ENCODE data around the gene HECW1.

The HECW1 gene

DNA sequence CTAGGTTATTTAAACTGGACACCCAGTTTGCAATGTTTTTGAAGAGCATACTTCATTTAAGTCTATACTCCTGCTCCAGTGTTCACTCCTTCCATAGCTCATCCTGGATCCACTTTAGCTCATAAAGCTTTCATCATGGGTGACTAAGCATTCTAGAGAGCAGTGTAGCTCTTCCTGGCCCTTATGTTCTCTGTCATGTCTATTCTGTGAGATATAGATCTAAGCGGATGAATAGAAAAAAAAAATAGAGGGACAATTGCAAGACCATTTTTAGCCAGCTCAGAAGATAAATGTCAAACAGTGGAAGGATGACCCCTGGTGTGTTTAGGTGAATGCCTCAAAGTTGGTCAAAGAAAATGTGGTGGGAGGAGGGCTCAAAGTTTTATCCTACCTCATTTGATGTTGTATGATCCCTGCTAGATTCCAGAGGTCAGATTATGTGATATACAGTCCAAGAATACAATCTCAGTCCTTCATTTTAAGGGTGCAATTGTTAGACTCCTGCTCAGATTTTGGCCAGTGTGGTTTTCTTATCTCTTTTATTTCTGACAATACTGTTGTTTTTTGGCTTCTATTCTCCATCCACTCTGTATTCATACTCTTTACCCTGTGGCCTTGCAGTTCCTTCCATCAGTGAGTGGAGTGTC lies 7.5 kb upstream of the HECW1 start:
- no peak overlapping the region for H3K27ac Mint-ChIP-seq
- H3K36me3 Mint-ChIP-seq (ENCODE audit: low read depth), result no peaks in the 10 kb centered on the region
- H3K4me3 Mint-ChIP-seq, result no peak overlapping the region
- DNase-seq, result no peak
- peaks cover 45% of the 10 kb centered on the region for H3K27me3 Mint-ChIP-seq
- no peaks in the 10 kb centered on the region for H3K4me1 Mint-ChIP-seq (ENCODE audit: low read depth)
- no peaks in the 10 kb centered on the region for H3K9me3 Mint-ChIP-seq

DNA sequence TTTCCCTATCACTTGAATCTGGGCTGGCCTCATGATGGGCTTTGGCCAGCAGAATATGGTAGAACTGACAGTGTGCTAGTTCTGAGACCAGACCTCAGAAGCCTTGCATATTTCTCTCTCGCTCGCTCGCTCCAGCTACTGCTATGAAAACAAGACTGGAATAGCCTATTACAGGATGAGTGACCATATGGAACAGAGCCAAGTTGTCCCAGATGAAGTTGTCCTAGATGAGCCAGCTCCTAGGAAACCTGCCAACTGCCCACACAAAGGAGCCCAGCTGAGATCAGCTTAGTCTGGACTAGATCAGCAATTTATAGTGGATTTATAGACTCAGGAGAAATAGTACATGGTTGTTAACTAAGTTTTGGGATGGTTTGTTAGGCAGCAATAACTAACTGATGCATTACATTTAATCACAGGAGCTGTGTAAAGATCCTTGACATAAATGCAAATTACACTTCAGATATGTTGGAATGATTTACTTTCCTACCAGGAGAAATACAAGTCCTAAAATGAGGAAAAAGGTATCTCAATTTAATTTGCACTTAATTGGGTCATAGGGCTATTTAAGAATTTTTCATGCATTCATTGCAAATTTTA lies 6.8 kb upstream of the HECW1 start:
- no peaks in the 10 kb centered on the region for H3K4me1 Mint-ChIP-seq (ENCODE audit: low read depth)
- H3K4me3 Mint-ChIP-seq, result no peak overlapping the region
- DNase-seq, result no peak
- H3K27me3 Mint-ChIP-seq, result peaks cover 51% of the 10 kb centered on the region
- no peaks in the 10 kb centered on the region for H3K9me3 Mint-ChIP-seq
- H3K36me3 Mint-ChIP-seq (ENCODE audit: low read depth), result no peaks in the 10 kb centered on the region
- H3K27ac Mint-ChIP-seq, result no peak overlapping the region

DNA sequence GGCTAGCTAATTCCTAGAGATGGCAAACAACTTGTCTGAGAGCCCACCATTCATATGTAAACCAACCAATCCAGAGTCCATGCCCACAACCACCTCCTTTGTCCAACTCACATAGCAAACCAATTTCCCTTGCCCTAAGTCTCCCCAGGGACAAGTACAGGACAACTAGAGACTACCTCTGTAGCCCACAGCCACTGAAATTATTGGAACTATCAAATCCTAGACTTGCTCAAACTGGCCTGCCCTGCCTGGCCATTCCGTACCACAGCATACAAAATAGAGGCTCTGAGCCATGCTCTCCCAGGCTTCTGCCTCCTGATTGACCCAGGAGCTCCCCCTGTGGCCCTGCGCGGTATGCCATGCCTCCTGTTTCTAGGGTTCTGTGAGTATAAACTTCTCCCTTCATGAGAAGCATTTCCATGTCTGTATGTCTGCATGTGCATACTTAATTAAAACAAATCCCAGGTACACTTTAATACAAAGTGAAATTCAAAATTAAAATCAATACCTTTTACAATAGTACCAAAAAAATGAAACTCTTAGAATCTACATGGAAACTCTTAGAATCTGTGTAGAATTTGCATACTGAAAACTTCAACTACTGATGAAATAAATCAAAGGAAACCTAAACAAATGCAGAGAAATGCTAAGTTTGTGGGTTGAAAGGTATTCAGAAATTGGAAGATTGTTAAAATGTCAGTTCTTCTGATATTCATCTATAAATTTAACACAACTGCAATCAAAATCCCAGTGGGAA lies 4.0 kb upstream of the HECW1 start:
- H3K27me3 Mint-ChIP-seq, result peaks cover 67% of the 10 kb centered on the region
- H3K36me3 Mint-ChIP-seq (ENCODE audit: low read depth), result no peaks in the 10 kb centered on the region
- no peaks in the 10 kb centered on the region for H3K4me1 Mint-ChIP-seq (ENCODE audit: low read depth)
- no peak overlapping the region for H3K27ac Mint-ChIP-seq
- no peak overlapping the region for H3K4me3 Mint-ChIP-seq
- no peaks in the 10 kb centered on the region for H3K9me3 Mint-ChIP-seq
- DNase-seq, result peak; percentile 70

DNA sequence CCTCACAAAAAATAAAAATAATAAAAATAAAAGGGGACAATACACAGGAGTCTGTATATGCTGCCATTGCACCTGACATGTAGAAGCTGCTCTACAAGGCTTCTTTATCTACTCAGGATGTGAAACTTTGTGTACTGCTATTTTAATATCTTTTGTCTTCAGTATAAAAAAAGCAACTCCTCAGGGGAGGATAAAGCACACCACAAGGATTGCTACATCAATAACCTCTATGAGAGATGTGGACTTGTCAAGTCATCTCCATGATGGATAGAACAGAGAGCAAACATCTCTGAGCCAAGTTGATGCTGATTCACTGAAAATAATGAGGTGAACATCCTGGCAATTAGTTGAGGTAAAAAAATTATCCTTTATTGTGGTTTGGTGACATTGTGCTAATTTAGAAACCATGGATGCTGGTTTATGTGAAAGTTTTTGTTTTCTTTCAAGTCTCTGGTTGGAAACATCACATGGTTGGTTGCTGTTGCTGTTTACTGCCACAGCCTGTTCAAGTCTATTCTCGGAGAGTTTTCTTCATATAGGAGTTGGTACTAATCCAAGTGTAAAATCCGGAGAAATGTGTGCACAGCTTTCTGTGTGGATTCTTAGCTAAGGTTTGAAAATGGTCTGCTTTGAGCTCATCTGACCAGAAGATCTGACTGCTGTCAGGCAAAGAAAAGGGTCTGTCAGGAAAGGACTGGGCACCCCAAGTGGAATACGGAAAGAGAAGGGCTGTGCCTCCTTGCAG lies 1.5 kb upstream of the HECW1 start:
- Mint-ChIP-seq H3K9me3 (no peaks in the 10 kb centered on the region), H3K4me1 (ENCODE audit: low read depth) (peaks cover 6% of the 10 kb centered on the region), H3K4me3 (no peak overlapping the region), H3K27ac (no peak overlapping the region), H3K36me3 (ENCODE audit: low read depth) (no peaks in the 10 kb centered on the region), H3K27me3 (peaks cover 77% of the 10 kb centered on the region)
- DNase-seq, result no peak

DNA sequence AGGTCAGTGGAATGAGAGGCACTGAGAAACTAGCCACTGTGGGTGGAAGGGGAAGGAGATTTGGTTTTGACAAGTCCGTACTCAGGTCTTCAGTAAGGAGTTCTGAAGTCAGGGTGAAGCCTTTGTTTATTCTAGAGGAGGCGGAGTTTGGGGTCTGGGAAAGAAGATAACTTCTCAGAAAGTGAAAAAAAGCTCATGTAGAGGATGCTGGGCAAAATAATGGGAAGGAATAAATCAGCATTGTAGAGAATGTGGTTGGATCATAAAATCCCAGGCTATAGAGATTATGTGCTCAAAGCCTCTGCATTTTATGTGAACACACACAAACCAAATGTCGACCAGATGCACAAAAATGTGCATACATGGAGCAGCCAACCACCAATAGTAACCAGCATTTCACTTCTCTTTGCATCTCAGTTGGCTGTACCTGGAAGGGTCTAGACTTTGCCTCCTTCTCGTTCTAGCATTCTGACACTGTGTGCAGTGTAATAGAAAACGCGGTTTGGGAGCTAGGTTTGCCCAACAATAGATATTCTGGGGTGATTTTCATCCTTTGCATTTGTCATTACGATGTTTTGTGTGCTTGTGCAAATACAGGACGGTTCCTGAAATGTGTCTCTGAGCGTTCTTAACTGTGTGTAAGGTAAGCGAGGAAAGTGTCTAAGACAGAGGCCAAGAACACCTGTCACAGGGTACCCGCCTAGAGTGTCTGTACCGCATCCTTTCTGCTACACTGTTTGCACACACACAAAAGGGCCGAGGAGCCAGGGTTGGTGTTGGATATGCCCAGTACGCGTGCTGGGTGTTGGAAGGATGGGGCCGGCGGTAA lies 603 bp upstream of the HECW1 start:
- Mint-ChIP-seq H3K36me3 (ENCODE audit: low read depth) (no peaks in the 10 kb centered on the region), H3K9me3 (no peaks in the 10 kb centered on the region), H3K4me1 (ENCODE audit: low read depth) (peaks cover 6% of the 10 kb centered on the region), H3K4me3 (no peak overlapping the region), H3K27me3 (peaks cover 79% of the 10 kb centered on the region), H3K27ac (no peak overlapping the region)
- DNase-seq, result no peak

DNA sequence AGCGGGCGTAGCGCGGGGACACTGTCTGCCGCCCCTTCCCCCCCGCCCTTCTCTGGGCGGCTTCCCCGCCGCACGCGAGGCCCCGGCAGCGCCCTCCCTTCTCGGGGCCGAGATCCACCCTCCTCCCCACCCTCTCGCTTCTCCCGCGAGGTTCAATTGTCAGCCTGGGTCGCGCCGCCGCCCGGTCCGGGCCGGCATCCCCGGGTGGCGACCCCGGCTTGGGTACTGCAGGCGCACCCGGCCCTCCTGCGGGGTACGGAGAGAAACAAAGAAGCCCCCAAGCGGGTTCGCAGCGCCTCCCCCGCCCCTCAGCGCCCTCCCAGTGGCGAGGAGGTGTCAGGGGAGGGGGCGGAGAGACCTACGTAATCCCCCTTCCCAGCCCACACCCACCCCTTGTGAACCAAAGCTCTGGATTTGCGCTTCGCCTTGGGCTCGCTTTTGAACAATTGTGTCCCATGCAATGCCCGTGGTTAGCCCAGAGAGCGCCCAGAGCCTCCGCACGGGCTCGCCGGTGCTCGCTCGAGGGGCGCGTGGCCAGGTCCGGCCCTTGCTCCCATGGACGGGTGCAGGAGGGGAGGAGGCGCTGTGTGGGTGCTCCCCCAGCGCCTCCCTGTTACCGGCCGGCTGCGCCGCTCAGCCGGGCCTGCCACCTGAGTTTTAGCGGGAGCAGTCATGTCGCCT lies 634 bp downstream of the HECW1 start:
- DNase-seq, result no peak
- Mint-ChIP-seq H3K36me3 (ENCODE audit: low read depth) (no peaks in the 10 kb centered on the region), H3K4me3 (no peak overlapping the region), H3K27ac (no peak overlapping the region), H3K27me3 (peaks cover 82% of the 10 kb centered on the region), H3K4me1 (ENCODE audit: low read depth) (peaks cover 6% of the 10 kb centered on the region), H3K9me3 (no peaks in the 10 kb centered on the region)

DNA sequence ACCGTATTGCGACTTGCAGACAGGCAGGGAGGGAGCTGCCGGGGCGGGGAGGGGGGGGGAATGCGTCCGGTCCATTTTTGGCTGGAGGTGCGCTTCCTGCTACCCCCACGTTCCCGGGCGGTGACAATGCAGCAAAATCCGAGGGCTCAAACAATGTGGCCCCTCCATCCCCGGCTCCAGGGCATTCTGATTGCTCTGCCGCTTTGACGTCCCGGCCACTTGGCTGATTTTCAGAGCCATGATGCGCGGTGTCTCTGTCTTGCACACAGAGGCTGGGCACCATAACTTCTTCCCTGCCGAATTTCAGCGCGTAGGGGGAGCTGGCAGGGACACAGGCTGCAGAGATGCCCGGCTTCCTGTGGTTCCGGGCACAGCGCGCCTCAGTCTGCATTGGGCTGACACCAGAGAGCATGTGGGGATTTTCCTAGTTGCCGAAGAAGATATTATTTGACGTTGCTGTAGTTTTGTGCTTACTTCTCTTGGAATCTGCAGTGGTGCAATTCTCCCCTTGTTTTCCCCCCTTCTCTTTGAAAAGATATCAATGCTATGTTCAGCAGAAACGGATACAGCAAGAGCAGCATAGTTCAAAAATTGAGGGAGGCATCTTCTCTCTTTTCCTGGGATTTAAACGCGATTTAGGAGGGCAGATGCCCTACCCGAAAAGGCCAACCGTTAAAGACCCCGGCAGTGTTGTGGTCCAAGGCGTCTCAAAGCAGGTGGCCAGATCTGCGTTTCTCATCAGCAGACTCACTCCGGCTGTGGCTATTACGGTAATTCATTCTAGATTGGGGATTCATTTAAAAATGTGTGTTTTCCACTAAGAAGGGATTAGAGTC lies 1.4 kb downstream of the HECW1 start:
- peak; percentile 29 for DNase-seq
- H3K4me1 Mint-ChIP-seq (ENCODE audit: low read depth), result peaks cover 6% of the 10 kb centered on the region
- H3K27ac Mint-ChIP-seq, result no peak overlapping the region
- no peaks in the 10 kb centered on the region for H3K9me3 Mint-ChIP-seq
- peak overlapping the region; percentile 18 for H3K4me3 Mint-ChIP-seq
- peaks cover 78% of the 10 kb centered on the region for H3K27me3 Mint-ChIP-seq
- H3K36me3 Mint-ChIP-seq (ENCODE audit: low read depth), result no peaks in the 10 kb centered on the region

DNA sequence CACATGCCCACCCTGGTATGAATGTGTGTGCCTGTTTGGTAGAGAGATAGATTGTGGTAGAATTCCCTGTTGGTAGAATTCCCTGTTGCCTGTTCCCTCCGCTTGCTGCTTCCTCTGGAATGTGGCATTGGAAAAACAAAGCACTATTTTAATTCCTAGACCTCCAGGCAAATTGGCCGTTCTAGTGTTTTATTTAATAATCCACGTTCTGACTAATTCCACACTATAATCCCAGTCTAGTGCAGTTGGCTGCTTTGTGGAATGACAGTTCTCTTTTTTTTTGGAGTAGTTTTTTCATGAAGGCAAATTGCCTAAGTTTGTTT lies 2.0 kb downstream of the HECW1 start:
- Mint-ChIP-seq H3K27ac (no peak overlapping the region), H3K4me1 (ENCODE audit: low read depth) (peaks cover 6% of the 10 kb centered on the region), H3K9me3 (no peaks in the 10 kb centered on the region), H3K36me3 (ENCODE audit: low read depth) (no peaks in the 10 kb centered on the region), H3K27me3 (peaks cover 72% of the 10 kb centered on the region), H3K4me3 (no peak overlapping the region)
- DNase-seq, result no peak

DNA sequence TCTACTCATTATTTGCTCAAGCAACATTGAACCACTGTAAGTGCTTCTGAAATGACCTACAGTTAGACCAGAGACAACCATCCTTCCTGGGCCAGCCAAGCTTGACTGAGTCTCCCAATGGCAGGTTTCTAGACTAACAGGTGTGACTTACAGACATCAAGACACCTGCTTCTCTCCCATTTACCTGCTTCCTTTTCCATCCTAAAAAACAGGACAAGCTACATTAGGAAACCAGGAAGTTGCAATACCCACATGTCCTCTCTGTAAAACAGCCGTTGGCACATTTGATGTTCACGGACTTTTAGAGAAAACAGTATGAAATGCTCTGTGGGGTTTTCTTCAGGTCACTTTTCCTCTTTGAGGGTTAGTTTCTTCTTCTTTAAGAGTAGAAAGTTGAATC lies 4.0 kb downstream of the HECW1 start:
- Mint-ChIP-seq H3K4me3 (no peak overlapping the region), H3K4me1 (ENCODE audit: low read depth) (peaks cover 6% of the 10 kb centered on the region), H3K36me3 (ENCODE audit: low read depth) (no peaks in the 10 kb centered on the region), H3K27ac (no peak overlapping the region), H3K9me3 (no peaks in the 10 kb centered on the region), H3K27me3 (peaks cover 57% of the 10 kb centered on the region)
- no peak for DNase-seq

DNA sequence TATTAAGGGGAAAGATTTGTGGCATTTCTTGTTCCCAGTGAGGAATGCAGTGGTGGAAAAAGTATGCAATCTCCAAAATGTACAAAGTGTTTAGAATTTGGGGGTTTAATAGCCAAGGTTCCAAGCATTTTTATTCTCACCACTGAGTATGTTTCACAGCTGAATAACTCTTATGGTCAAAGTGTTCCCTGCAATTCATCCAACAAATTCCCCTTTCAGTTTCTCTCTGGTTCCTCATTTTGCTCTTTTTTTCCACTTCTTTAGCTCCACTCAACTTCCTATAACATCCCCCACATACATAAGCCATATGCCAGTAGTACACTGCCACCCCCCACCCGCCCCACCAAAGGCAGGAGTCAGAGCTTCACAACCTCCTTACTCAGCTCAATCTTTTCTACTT lies 4.6 kb downstream of the HECW1 start:
- no peak overlapping the region for H3K27ac Mint-ChIP-seq
- H3K27me3 Mint-ChIP-seq, result peaks cover 54% of the 10 kb centered on the region
- H3K36me3 Mint-ChIP-seq (ENCODE audit: low read depth), result no peaks in the 10 kb centered on the region
- peaks cover 6% of the 10 kb centered on the region for H3K4me1 Mint-ChIP-seq (ENCODE audit: low read depth)
- H3K9me3 Mint-ChIP-seq, result no peaks in the 10 kb centered on the region
- no peak for DNase-seq
- H3K4me3 Mint-ChIP-seq, result no peak overlapping the region

DNA sequence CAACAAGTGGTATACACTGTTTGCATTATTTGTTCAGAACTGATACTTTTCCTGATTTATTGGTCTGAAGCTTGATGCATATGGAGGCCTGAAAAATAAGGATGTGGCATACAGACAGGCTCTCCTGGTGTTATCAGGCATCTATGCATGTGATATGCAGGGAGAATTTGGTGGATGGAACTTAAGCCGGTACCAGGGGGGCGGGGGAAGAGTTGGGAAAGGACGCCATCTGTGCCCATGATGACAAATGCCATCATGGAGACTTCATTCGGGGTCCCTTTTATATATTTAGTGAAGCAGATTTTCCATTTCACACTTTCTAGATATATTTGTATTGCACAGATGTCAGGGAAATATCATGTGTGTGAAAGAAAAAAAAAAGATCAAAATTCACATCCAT lies 5.4 kb downstream of the HECW1 start:
- no peak overlapping the region for H3K4me3 Mint-ChIP-seq
- H3K27ac Mint-ChIP-seq, result no peak overlapping the region
- H3K36me3 Mint-ChIP-seq (ENCODE audit: low read depth), result no peaks in the 10 kb centered on the region
- H3K27me3 Mint-ChIP-seq, result peaks cover 50% of the 10 kb centered on the region
- peaks cover 6% of the 10 kb centered on the region for H3K4me1 Mint-ChIP-seq (ENCODE audit: low read depth)
- DNase-seq, result no peak
- H3K9me3 Mint-ChIP-seq, result no peaks in the 10 kb centered on the region

DNA sequence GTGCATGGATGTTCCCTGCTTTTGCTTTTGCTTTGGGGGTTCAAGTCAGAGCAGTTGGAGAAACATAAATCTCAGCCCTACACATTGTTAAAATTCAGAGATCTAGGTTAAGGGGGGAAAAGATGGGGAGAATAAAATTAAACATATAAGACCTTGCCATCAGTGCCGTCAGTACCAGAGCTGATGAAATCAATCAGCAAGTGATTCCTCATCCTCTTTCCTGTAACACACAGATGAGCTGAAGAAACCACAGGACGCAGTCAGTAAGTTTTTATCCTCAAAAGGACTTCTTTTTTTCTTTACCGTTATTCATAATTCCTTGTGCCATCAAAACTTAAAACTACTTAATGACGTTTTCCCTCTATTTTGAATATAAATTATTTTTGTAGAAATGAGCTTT lies 5.9 kb downstream of the HECW1 start:
- Mint-ChIP-seq H3K36me3 (ENCODE audit: low read depth) (no peaks in the 10 kb centered on the region), H3K27me3 (peaks cover 53% of the 10 kb centered on the region), H3K4me3 (no peak overlapping the region), H3K27ac (no peak overlapping the region), H3K4me1 (ENCODE audit: low read depth) (peaks cover 6% of the 10 kb centered on the region), H3K9me3 (no peaks in the 10 kb centered on the region)
- DNase-seq, result no peak

DNA sequence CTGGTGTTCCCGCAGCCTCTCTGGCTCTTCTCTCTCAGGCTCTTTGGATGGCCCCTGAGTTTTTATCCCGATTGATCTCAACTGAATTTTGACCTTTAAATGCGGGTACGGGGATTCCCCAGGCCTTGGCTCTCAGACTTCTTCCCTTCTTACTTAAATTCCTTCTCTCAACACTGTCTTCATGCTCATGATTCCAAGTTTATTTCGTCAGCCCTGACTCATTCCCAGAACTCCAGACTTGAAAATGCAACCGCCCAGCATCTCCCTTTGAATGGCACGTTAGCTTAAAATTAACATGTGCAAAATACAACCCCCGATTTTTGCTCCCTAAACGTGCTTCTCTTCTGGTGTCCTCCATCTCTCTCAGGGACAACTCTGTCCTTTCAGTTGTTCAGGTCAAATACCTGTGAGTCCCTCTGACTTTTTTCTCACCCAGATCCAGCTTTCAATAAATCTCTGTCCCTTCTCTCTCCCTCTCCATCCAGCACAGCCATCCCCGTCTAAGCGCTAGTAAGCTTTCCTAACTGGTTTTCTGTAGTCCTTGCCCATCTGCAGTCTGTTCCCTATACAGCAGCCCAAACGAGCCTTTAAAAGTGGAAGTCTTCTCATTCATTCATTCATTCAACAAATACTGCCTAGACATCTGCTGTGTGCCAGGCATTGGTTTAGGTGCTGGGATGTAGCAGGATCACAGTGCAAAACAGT lies 7.1 kb downstream of the HECW1 start:
- Mint-ChIP-seq H3K27ac (no peak overlapping the region), H3K36me3 (ENCODE audit: low read depth) (no peaks in the 10 kb centered on the region), H3K9me3 (no peaks in the 10 kb centered on the region), H3K4me1 (ENCODE audit: low read depth) (no peaks in the 10 kb centered on the region), H3K27me3 (peaks cover 49% of the 10 kb centered on the region), H3K4me3 (no peak overlapping the region)
- no peak for DNase-seq
